Prostate gland (tissue), 2 donors: ENCODE data around the gene ERG28.

ENCODE experiments used
- CTCF ChIP-seq, 4 experiments: fragments of 200-600 bp in 2 of 4; fragments of 450-650 bp in 2 of 4; sonication (generic) in 2 of 4; IDR thresholded peaks; 1 replicate in 3 of 4; 2 replicates in 1 of 4; pipeline ENCODE4 v1.5.1; 2016 to 2019; ENCODE audit warnings: antibody characterized with exemption in 4 of 4, mild to moderate bottlenecking in 2 of 4, moderate library complexity in 2 of 4
- POLR2A ChIP-seq: fragments of 450-650 bp; IDR thresholded peaks from one replicate; pipeline ENCODE4 v1.6.1; 2016; ENCODE audit warnings: antibody characterized with exemption, mild to moderate bottlenecking
- POLR2AphosphoS5 ChIP-seq: sonication (generic); formaldehyde crosslinking; IDR thresholded peaks from one replicate; pipeline ENCODE4 v1.6.1; 2017; ENCODE audit warnings: antibody characterized with exemption

DNA sequence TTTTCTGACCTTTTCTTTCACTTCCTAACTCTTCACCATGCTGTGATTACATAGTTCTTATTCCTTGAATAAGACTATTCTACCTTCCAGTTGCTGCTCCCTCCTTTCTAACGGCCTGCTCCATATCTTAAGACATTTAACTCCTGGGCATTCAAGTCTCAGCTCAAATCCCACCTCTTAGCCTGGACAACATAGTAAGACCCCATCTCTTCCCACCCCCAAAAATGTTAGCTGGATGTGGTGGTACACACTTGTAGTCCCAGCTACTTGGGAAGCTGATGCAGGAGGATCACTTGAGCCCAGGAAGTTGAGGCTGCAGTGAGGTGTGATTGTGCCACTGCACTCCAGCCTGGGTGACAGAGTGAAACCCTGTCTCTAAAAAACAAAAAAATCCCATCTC is 10.9 kb downstream of the ERG28 start:
- TF ChIP-seq CTCF (IDR thresholded peaks at IDR 0.05) (no peak), POLR2AphosphoS5 (no peak), POLR2A (no peak)
